GM18498 (cell line): ENCODE data around the gene SLC24A3.

Experiments used
- ATAC-seq: cut with Tn5 transposase; IDR thresholded peaks from one replicate; pipeline ENCODE4 v1.9.1; 2021; ENCODE audit warnings: mild to moderate bottlenecking, moderate library complexity; ENCODE audit not compliant: unreplicated experiment

Gene SLC24A3

GRCh38 chr20:19451231-19451922 lies 238.9 kb downstream of the SLC24A3 start:
- ATAC-seq: no peak

GRCh38 chr20:19451923-19452295 lies 239.5 kb downstream of the SLC24A3 start:
- no peak for ATAC-seq

GRCh38 chr20:19453410-19453809 lies 241.0 kb downstream of the SLC24A3 start:
- no peak for ATAC-seq

- no peak for ATAC-seq
These were observed 241.4 kb downstream of the SLC24A3 start for GRCh38 chr20:19453862-19454261.

- no peak for ATAC-seq
These were observed 244.4 kb downstream of the SLC24A3 start for GRCh38 chr20:19456595-19457395.

- no peak for ATAC-seq
These were observed 245.2 kb downstream of the SLC24A3 start for GRCh38 chr20:19457611-19458010.

GRCh38 chr20:19460386-19460785 lies 247.9 kb downstream of the SLC24A3 start:
- no peak for ATAC-seq

GRCh38 chr20:19462491-19462890 lies 250.0 kb downstream of the SLC24A3 start:
- ATAC-seq: no peak

GRCh38 chr20:19463597-19463996 lies 251.2 kb downstream of the SLC24A3 start:
- no peak for ATAC-seq

- no peak for ATAC-seq
These were observed 253.1 kb downstream of the SLC24A3 start for GRCh38 chr20:19465536-19465935.

GRCh38 chr20:19466206-19466928 lies 253.9 kb downstream of the SLC24A3 start:
- no peak for ATAC-seq

- ATAC-seq: no peak
These were observed 260.9 kb downstream of the SLC24A3 start for GRCh38 chr20:19473216-19473921.

- no peak for ATAC-seq
These were observed 261.5 kb downstream of the SLC24A3 start for GRCh38 chr20:19473922-19474286.

GRCh38 chr20:19478320-19478895 lies 266.0 kb downstream of the SLC24A3 start:
- ATAC-seq: no peak

- ATAC-seq: no peak
These were observed 270.3 kb downstream of the SLC24A3 start for GRCh38 chr20:19482726-19483125.

GRCh38 chr20:19483309-19483708 lies 270.9 kb downstream of the SLC24A3 start:
- no peak for ATAC-seq

- ATAC-seq: no peak
These were observed 274.0 kb downstream of the SLC24A3 start for GRCh38 chr20:19486446-19486845.

- no peak for ATAC-seq
These were observed 275.0 kb downstream of the SLC24A3 start for GRCh38 chr20:19487420-19487819.

GRCh38 chr20:19491241-19491640 lies 278.8 kb downstream of the SLC24A3 start:
- no peak for ATAC-seq

- no peak for ATAC-seq
These were observed 279.7 kb downstream of the SLC24A3 start for GRCh38 chr20:19492116-19492515.
